Astrocyte of the cerebellum (primary cell): ENCODE data around the gene SH3TC1.

ENCODE experiments used
- DNase-seq: peaks from one replicate; pipeline ENCODE4 v3.0.0-alpha.2; 2011; ENCODE audit warnings: low read depth
- H3K4me3 ChIP-seq: 2 replicates; pipeline ENCODE4 v1.5.1; 2011; ENCODE audit warnings: mild to moderate bottlenecking, low read depth, low read length, moderate library complexity
- in situ Hi-C: cut with HindIII; loops from 2 replicates; pipeline ENCODE4 v1.10.0; 2017; ENCODE audit warnings: low sequenced_read_pairs
- TF ChIP-seq, protein P1 (sequence below): IDR thresholded peaks from 2 replicates; pipeline ENCODE4 v1.5.1; 2012; ENCODE audit warnings: low read length, low read depth, moderate library complexity, mild to moderate bottlenecking; ENCODE audit errors: missing control alignments

The SH3TC1 gene

DNA sequence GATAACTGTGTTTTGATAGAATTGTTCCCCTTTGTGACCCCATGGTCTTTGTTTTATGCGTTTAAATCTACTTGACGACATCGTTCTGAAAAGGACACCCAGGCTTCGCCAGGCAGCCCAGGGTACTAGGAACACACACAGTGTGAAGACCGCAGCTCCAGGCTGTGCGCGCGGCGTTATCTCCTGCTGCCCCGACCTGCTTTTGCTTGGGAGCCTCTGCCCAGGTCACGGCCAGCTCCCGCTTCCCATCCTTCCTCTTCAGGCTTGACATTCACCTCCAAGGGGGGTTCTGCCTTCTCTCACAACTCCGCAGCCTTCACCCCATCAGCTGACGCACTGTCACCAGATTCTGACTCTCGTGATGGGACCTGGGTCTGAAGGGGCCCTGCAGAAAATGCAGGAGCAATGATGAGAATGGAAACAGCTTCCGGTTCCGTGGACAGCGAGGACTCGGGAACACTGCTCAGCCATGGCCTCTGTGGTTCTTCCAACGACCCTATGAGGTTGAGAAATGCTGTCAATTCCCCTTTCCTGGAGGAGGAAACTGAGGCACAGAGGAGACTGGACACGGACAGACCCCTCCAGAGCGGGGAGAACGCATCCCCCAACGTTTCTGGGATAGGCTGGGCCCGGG lies 69.9 kb downstream of the SH3TC1 start:
- in situ Hi-C loops: no loop called here
- H3K4me3 ChIP-seq: no peak overlapping the region
- no peak for DNase-seq
- TF ChIP-seq, protein P1, sequence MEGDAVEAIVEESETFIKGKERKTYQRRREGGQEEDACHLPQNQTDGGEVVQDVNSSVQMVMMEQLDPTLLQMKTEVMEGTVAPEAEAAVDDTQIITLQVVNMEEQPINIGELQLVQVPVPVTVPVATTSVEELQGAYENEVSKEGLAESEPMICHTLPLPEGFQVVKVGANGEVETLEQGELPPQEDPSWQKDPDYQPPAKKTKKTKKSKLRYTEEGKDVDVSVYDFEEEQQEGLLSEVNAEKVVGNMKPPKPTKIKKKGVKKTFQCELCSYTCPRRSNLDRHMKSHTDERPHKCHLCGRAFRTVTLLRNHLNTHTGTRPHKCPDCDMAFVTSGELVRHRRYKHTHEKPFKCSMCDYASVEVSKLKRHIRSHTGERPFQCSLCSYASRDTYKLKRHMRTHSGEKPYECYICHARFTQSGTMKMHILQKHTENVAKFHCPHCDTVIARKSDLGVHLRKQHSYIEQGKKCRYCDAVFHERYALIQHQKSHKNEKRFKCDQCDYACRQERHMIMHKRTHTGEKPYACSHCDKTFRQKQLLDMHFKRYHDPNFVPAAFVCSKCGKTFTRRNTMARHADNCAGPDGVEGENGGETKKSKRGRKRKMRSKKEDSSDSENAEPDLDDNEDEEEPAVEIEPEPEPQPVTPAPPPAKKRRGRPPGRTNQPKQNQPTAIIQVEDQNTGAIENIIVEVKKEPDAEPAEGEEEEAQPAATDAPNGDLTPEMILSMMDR: no peak

DNA sequence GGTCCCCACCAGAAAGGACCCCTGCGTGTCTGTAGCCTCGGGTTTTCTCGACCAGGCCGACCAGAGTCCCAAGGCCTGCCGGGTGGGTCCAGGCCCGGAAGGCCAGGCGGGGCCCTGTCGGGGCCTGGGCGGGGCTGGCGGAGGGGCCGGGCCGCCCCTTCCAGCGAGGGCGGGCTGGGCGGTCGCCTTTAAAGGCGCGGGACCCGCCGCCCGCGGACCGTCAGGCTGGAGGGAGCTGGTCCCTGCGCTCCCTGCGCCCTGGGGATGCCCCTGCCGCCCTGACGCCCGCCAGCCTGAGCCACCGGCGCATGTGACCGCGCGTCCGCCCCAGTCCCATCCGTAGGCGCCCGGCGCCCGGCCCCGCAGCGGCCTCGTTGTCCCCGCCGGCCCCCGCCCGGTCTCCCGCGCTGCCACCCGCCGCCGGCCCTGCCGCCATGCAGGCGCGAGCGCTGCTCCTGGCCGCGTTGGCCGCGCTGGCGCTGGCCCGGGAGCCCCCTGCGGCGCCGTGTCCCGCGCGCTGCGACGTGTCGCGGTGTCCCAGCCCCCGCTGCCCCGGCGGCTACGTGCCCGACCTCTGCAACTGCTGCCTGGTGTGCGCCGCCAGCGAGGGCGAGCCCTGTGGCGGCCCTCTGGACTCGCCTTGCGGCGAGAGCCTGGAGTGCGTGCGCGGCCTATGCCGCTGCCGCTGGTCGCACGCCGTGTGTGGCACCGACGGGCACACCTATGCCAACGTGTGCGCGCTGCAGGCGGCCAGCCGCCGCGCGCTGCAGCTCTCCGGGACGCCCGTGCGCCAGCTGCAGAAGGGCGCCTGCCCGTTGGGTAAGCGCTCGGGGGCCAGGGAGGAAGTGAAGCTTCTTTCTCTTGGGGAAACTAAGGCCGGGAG lies 70.7 kb downstream of the SH3TC1 start, which contains the start of gene HTRA3:
TSS of gene HTRA3 (plus strand) at position 220 of the 883 bp plus-strand sequence. CDS start at position 435, 215 bp downstream.
- in situ Hi-C loops: no loop called here
- H3K4me3 ChIP-seq: peak within 1 kb of the TSS; percentile 32

DNA sequence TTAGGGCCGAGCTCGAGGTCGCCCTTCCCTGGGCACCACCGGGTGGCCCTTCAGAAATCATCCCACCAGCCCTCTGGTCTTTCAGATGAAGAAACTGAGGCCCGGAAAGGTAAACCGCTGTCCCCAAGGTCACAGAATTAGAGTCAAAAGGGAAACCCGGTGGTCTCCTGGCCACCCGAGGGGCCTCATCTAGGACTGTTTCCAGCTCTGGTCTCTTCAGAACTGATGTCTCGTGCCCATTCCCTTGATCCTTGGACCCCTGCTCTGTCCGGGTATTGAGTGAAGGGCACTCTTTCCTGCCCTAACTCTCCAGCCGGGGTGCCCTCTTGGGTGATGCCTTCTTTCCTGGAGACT lies 71.3 kb downstream of the SH3TC1 start:
- in situ Hi-C loops: no loop called here
- peak overlapping the region; percentile 32 for H3K4me3 ChIP-seq
- TF ChIP-seq, protein P1: no peak
- DNase-seq: no peak

More for the DNA sequence above, 70.7 kb downstream of the SH3TC1 start, which contains the start of gene HTRA3:
- TF ChIP-seq, protein P1: no peak
- no peak for DNase-seq

DNA sequence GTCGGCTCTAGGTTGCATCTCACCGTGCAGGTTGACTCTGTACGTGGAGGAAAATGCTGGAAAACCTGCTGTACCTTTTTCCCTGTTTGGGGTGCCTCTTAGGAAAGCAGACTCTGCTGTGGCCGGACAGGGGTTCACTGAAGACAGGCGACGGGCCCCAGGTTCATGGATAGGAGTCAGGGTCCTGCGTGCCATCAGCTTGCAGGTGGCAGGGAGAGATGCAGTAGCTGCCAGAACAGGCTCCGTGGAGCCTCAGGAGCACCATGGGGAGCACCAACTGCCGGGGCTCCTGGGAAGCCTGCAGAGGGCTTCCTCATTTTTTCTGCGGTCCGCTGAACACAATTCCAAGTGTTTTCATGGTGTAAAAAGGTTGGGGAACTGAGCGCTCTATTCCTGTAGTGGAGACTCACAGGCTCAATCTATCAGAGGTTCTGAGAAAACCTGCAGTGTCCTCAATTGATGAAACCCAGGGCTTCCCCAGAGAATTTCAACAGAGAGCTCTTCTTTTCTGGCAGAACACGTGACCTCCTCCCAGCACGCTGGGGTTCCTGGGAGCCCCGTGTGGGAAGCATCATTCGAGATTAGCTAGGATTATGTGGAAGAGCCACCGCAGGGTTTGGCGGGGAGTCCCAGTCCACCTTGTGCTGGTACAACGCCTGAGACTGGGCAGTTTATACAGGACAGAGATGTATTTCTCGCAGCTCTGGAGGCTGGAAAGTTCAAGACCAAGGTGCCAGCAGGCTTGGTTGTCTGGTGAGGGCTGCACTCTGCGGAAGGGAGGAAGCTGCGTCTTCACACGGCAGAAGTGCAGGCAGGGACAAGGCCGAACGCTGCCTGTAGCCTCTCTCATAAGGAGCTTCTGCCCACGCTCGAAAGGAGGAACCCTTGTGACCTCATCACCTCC lies 72.1 kb downstream of the SH3TC1 start:
- H3K4me3 ChIP-seq: peak overlapping the region; percentile 32
- in situ Hi-C loops: no loop called here
- no peak for DNase-seq
- TF ChIP-seq, protein P1: no peak

DNA sequence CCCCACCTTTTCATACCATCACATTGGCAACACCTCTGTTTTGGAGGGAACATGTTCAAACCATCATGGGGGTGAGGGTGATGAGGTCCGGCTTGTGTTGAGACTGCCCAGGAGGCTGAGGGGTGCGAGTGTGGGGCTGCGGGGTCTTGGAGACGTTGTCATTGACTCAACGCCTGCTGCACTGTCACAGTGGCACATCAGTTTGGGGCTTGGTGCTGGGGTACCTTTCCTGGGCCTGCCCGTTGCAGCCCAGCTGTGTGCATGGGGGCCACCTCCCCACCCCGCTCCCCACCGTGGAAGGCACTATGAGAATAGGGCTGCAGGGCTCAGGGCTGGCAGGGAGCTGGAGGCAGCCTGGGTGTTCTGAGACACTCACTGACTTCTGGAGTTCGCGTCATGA lies 72.7 kb downstream of the SH3TC1 start:
- no peak for DNase-seq
- in situ Hi-C loops: no loop called here

More for the DNA sequence above, 72.7 kb downstream of the SH3TC1 start:
- no peak overlapping the region for H3K4me3 ChIP-seq
- TF ChIP-seq, protein P1: no peak
